ENCODE results near the gene RPRD1B. TPM values are rescaled to one million over a fixed set of nuclear protein-coding genes. Genes with fewer than 3 reads are reported as not detected.

RPRD1B gene
- total and polyA plus RNA-seq, 2 experiments from 2014 or later = 7.3 to 24.3 TPM

- H3K4me3 Mint-ChIP-seq = no peak overlapping the region
- peaks cover 19% of the 10 kb centered on the region for H3K4me1 ChIP-seq (ENCODE audit: insufficient read depth)
- H3K4me1 Mint-ChIP-seq = peaks cover 26% of the 10 kb centered on the region
- peak overlapping the region; percentile 31 for H3K4me2 ChIP-seq
- ATAC-seq (peak; percentile 95), DNase-seq (ENCODE audit: low spot score) (peak; percentile 48)
- H3K27me3 ChIP-seq (ENCODE audit: insufficient read depth) = no peaks in the 10 kb centered on the region
- peak overlapping the region; percentile 53 for H3K27ac Mint-ChIP-seq
- H3K27ac ChIP-seq (ENCODE audit: low read depth) = no peak overlapping the region; the same call in 1 of the 2 replicates
- peaks cover 16% of the 10 kb centered on the region for H3K36me3 ChIP-seq (ENCODE audit: insufficient read depth)
- peaks cover 100% of the 10 kb centered on the region for H3K79me2 ChIP-seq (replicated peaks; ENCODE audit: insufficient read depth)
- TF ChIP-seq ETS1 (IDR thresholded peaks at IDR 0.05) = no peak
- TF ChIP-seq CTCF (conservative IDR thresholded peaks at IDR 0.05; ENCODE audit: low read depth in 2 of 2) = no peak
- no peak for TF ChIP-seq NANOG (IDR thresholded peaks at IDR 0.05; ENCODE audit: borderline replicate concordance)
- no peak for TF ChIP-seq ZNF114 (CRISPR knock-in tag; IDR thresholded peaks at IDR 0.05)
- TF ChIP-seq EZH2phosphoT487 (IDR thresholded peaks at IDR 0.05; ENCODE audit: unreplicated experiment) = no peak
- no peak for TF ChIP-seq ZNF462 (CRISPR knock-in tag; IDR thresholded peaks at IDR 0.05)
- TF ChIP-seq EZH2 (IDR thresholded peaks at IDR 0.05; ENCODE audit: low read depth, unreplicated experiment) = no peak
- TF ChIP-seq CREB1 (CRISPR knock-in tag; IDR thresholded peaks at IDR 0.05; ENCODE audit: low read depth) = no peak
- TF ChIP-seq POLR2AphosphoS5 (IDR thresholded peaks at IDR 0.05; ENCODE audit: low read depth) = no peak
- TF ChIP-seq JUNB (IDR thresholded peaks at IDR 0.05; ENCODE audit: unreplicated experiment) = no peak
- no peak for TF ChIP-seq STAT1 (IDR thresholded peaks at IDR 0.05; ENCODE audit: unreplicated experiment)
- TF ChIP-seq, protein P1, sequence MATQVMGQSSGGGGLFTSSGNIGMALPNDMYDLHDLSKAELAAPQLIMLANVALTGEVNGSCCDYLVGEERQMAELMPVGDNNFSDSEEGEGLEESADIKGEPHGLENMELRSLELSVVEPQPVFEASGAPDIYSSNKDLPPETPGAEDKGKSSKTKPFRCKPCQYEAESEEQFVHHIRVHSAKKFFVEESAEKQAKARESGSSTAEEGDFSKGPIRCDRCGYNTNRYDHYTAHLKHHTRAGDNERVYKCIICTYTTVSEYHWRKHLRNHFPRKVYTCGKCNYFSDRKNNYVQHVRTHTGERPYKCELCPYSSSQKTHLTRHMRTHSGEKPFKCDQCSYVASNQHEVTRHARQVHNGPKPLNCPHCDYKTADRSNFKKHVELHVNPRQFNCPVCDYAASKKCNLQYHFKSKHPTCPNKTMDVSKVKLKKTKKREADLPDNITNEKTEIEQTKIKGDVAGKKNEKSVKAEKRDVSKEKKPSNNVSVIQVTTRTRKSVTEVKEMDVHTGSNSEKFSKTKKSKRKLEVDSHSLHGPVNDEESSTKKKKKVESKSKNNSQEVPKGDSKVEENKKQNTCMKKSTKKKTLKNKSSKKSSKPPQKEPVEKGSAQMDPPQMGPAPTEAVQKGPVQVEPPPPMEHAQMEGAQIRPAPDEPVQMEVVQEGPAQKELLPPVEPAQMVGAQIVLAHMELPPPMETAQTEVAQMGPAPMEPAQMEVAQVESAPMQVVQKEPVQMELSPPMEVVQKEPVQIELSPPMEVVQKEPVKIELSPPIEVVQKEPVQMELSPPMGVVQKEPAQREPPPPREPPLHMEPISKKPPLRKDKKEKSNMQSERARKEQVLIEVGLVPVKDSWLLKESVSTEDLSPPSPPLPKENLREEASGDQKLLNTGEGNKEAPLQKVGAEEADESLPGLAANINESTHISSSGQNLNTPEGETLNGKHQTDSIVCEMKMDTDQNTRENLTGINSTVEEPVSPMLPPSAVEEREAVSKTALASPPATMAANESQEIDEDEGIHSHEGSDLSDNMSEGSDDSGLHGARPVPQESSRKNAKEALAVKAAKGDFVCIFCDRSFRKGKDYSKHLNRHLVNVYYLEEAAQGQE (IDR thresholded peaks at IDR 0.05; ENCODE audit: unreplicated experiment) = no peak
- TF ChIP-seq ZNF331 (CRISPR knock-in tag; IDR thresholded peaks at IDR 0.05; ENCODE audit: low read depth) = no peak
- H3K36me3 Mint-ChIP-seq (ENCODE audit: low read depth) = peaks cover 44% of the 10 kb centered on the region; the same call in 2 of the 3 replicates
- H3K9me2 ChIP-seq (ENCODE audit: insufficient read depth) = no peaks in the 10 kb centered on the region
- no peaks in the 10 kb centered on the region for H3K9me3 Mint-ChIP-seq
- H2AFZ ChIP-seq = no peak overlapping the region
- peaks cover 3% of the 10 kb centered on the region for H3K27me3 Mint-ChIP-seq (ENCODE audit: insufficient read depth, low read depth, poor library complexity)
- peak overlapping the region; percentile 17; the same call in 1 of the 2 replicates for H3K4me3 ChIP-seq
- H4K20me1 ChIP-seq (replicated peaks; ENCODE audit: insufficient read depth) = peaks cover 31% of the 10 kb centered on the region
- no peaks in the 10 kb centered on the region for H3F3A ChIP-seq (replicated peaks; ENCODE audit: low read depth)
These were observed 13.0 kb downstream of the RPRD1B start for GRCh38 chr20:38046572-38046971.
